MM.1S (cell line): ENCODE results near the gene SET.

Experiments used
- DNase-seq: peaks from one replicate; pipeline ENCODE4 v3.0.0-alpha.2; 2015
- H2AFZ ChIP-seq: fragments of 300-600 bp; sonication (generic); 2 replicates; pipeline ENCODE4 v1.6.0; 2016; ENCODE audit warnings: antibody characterized with exemption, low read length
- H3F3A ChIP-seq: fragments of 300-600 bp; sonication (generic); 2 replicates; pipeline ENCODE4 v1.6.1; 2016; ENCODE audit warnings: mild to moderate bottlenecking, antibody characterized with exemption, low read length, moderate library complexity, mixed read lengths; ENCODE audit not compliant: insufficient read depth
- H3K27ac ChIP-seq: fragments of 300-600 bp; sonication (generic); 2 replicates; pipeline ENCODE4 v1.5.1; 2016; ENCODE audit warnings: mild to moderate bottlenecking, low read length
- H3K27me3 ChIP-seq: fragments of 300-600 bp; sonication (generic); replicated peaks from 2 replicates; pipeline ENCODE4 v1.6.0; 2016; ENCODE audit warnings: low read length; ENCODE audit not compliant: insufficient read depth
- H3K36me3 ChIP-seq: fragments of 300-600 bp; sonication (generic); replicated peaks from 2 replicates; pipeline ENCODE4 v1.6.1; 2016; ENCODE audit warnings: mild to moderate bottlenecking, low read length, mixed read lengths; ENCODE audit not compliant: insufficient read depth
- H3K4me1 ChIP-seq: fragments of 300-600 bp; sonication (generic); 2 replicates; pipeline ENCODE4 v1.6.1; 2016; ENCODE audit warnings: low read length, mixed read lengths
- H3K4me2 ChIP-seq: fragments of 300-600 bp; sonication (generic); 2 replicates; pipeline ENCODE4 v1.6.0; 2016; ENCODE audit warnings: low read depth, low read length
- H3K4me3 ChIP-seq: fragments of 300-600 bp; sonication (generic); 2 replicates; pipeline ENCODE4 v1.5.1; 2016; ENCODE audit warnings: low read length, mixed read lengths
- H3K79me2 ChIP-seq: fragments of 300-600 bp; sonication (generic); 2 replicates; pipeline ENCODE4 v1.6.1; 2016; ENCODE audit warnings: mixed run types, low read length, mixed read lengths
- H3K9ac ChIP-seq: fragments of 300-600 bp; sonication (generic); 2 replicates; pipeline ENCODE4 v1.6.1; 2016; ENCODE audit warnings: low read length, mixed read lengths
- H3K9me2 ChIP-seq: fragments of 300-600 bp; sonication (generic); replicated peaks from 2 replicates; pipeline ENCODE4 v1.6.1; 2016; ENCODE audit warnings: mild to moderate bottlenecking, low read length, mixed read lengths; ENCODE audit not compliant: insufficient read depth
- H3K9me3 ChIP-seq: fragments of 300-600 bp; sonication (generic); replicated peaks from 2 replicates; pipeline ENCODE4 v1.6.1; 2016; ENCODE audit warnings: mild to moderate bottlenecking, low read length, mixed read lengths; ENCODE audit not compliant: insufficient read depth
- H4K20me1 ChIP-seq: fragments of 300-600 bp; sonication (generic); 2 replicates; pipeline ENCODE4 v1.6.1; 2016; ENCODE audit warnings: mild to moderate bottlenecking, low read length, moderate library complexity, mixed read lengths; ENCODE audit not compliant: insufficient read depth
- CTCF ChIP-seq: fragments of 300-600 bp; sonication (generic); IDR thresholded peaks from 2 replicates; pipeline ENCODE4 v1.5.1; 2016; ENCODE audit warnings: antibody characterized with exemption, low read length, mixed read lengths
- EZH2 ChIP-seq: fragments of 300-600 bp; sonication (generic); optimal IDR thresholded peaks from 2 replicates; pipeline ENCODE3; 2017; ENCODE audit warnings: low read depth, mild to moderate bottlenecking, antibody characterized with exemption, low read length, mixed read lengths
- EZH2phosphoT487 ChIP-seq: fragments of 300-600 bp; sonication (generic); IDR thresholded peaks from 2 replicates; pipeline ENCODE4 v1.6.1; 2018; ENCODE audit warnings: antibody characterized with exemption, low read length

The SET gene

GRCh38 chr9:128732576-128732975 is 43.6 kb downstream of the SET start:
- H4K20me1 ChIP-seq: no peaks in the 10 kb centered on the region
- no peak overlapping the region for H3K4me2 ChIP-seq
- DNase-seq: no peak
- no peaks in the 10 kb centered on the region for H3F3A ChIP-seq
- H3K4me3 ChIP-seq: no peak overlapping the region
- no peak overlapping the region for H2AFZ ChIP-seq
- H3K9ac ChIP-seq: no peak overlapping the region
- H3K9me2 ChIP-seq: no peaks in the 10 kb centered on the region
- no peaks in the 10 kb centered on the region for H3K9me3 ChIP-seq
- no peaks in the 10 kb centered on the region for H3K36me3 ChIP-seq
- H3K4me1 ChIP-seq: no peaks in the 10 kb centered on the region
- H3K27me3 ChIP-seq: no peaks in the 10 kb centered on the region
- no peak overlapping the region for H3K27ac ChIP-seq
- no peaks in the 10 kb centered on the region for H3K79me2 ChIP-seq
- TF ChIP-seq EZH2: no peak

GRCh38 chr9:128733256-128733655 is 44.2 kb downstream of the SET start:
- no peaks in the 10 kb centered on the region for H3K4me1 ChIP-seq
- H3K4me2 ChIP-seq: no peak overlapping the region
- no peak overlapping the region for H2AFZ ChIP-seq
- DNase-seq: no peak
- H4K20me1 ChIP-seq: no peaks in the 10 kb centered on the region
- H3K9ac ChIP-seq: no peak overlapping the region
- no peak overlapping the region for H3K27ac ChIP-seq
- H3K9me2 ChIP-seq: no peaks in the 10 kb centered on the region
- no peaks in the 10 kb centered on the region for H3F3A ChIP-seq
- H3K27me3 ChIP-seq: no peaks in the 10 kb centered on the region
- no peaks in the 10 kb centered on the region for H3K79me2 ChIP-seq
- no peaks in the 10 kb centered on the region for H3K9me3 ChIP-seq
- TF ChIP-seq EZH2phosphoT487 (no peak), CTCF (peak; percentile 29)
- H3K4me3 ChIP-seq: no peak overlapping the region
- no peaks in the 10 kb centered on the region for H3K36me3 ChIP-seq

- no peaks in the 10 kb centered on the region for H3K79me2 ChIP-seq
- H3K36me3 ChIP-seq: no peaks in the 10 kb centered on the region
- no peak overlapping the region for H3K4me2 ChIP-seq
- no peaks in the 10 kb centered on the region for H3K27me3 ChIP-seq
- no peak for TF ChIP-seq EZH2
- H3K9me3 ChIP-seq: no peaks in the 10 kb centered on the region
- H3K27ac ChIP-seq: no peak overlapping the region
- no peak for DNase-seq
- H3K4me3 ChIP-seq: no peak overlapping the region
- no peak overlapping the region for H2AFZ ChIP-seq
- H3K4me1 ChIP-seq: no peaks in the 10 kb centered on the region
- H3K9me2 ChIP-seq: no peaks in the 10 kb centered on the region
- H3K9ac ChIP-seq: no peak overlapping the region
- H4K20me1 ChIP-seq: no peaks in the 10 kb centered on the region
- H3F3A ChIP-seq: no peaks in the 10 kb centered on the region
Observed at GRCh38 chr9:128735373-128735772, 46.4 kb downstream of the SET start.

GRCh38 chr9:128742401-128742800 is 53.4 kb downstream of the SET start:
- Histone ChIP-seq H4K20me1 (no peaks in the 10 kb centered on the region), H3K36me3 (no peaks in the 10 kb centered on the region), H3K4me1 (no peaks in the 10 kb centered on the region), H3K27me3 (no peaks in the 10 kb centered on the region), H3K27ac (no peak overlapping the region), H3K9me3 (no peaks in the 10 kb centered on the region), H3K79me2 (no peaks in the 10 kb centered on the region), H3K4me2 (no peak overlapping the region), H2AFZ (no peak overlapping the region), H3F3A (no peaks in the 10 kb centered on the region), H3K9me2 (no peaks in the 10 kb centered on the region), H3K4me3 (no peak overlapping the region), H3K9ac (no peak overlapping the region)
- no peak for TF ChIP-seq CTCF
- TF ChIP-seq EZH2: no peak
- TF ChIP-seq EZH2phosphoT487: no peak
- DNase-seq: no peak
